GM12878 (cell line): ENCODE data around the gene GFPT1. TPM values are rescaled to one million over a fixed set of nuclear protein-coding genes. Genes with fewer than 3 reads are reported as not detected.

Experiments
- ATAC-seq: fragments of 200-7000 bp; cut with Tn5 transposase; 3 replicates; pipeline ENCODE4 v1.9.1; 2020; ENCODE audit warnings: mild to moderate bottlenecking, moderate library complexity
- BruUV-seq: library from RNA; stranded (reverse); fragments of 400-500 nt; replicated peaks from 2 replicates; lab custom pipeline; 2021; lab: Mats Ljungman, UMichigan
- CTCF ChIA-PET: fragments of 300-600 bp; sonication (Branson Sonifier 250); formaldehyde crosslinking; extraction: SDS; loops from one replicate; lab custom pipeline; 2021; ENCODE audit warnings: inconsistent platforms; lab: Yijun Ruan, JAX
- POLR2A ChIA-PET: fragments of 350-600 bp; formaldehyde crosslinking; extraction: SDS; loops from one replicate; lab custom pipeline; 2021; ENCODE audit warnings: inconsistent platforms; lab: Charles Lee
- RAD21 ChIA-PET: fragments of 300-600 bp; sonication (Branson Sonifier 250); formaldehyde crosslinking; loops from one replicate; lab custom pipeline; 2023; ENCODE audit warnings: antibody characterized with exemption; ENCODE audit not compliant: unreplicated experiment; lab: Charles Lee
- SMC1A ChIA-PET: fragments of 300-600 bp; sonication (Branson Sonifier 250); formaldehyde crosslinking; loops from one replicate; lab custom pipeline; 2023; ENCODE audit not compliant: unreplicated experiment, uncharacterized antibody; lab: Charles Lee
- DNase-seq: peaks from one replicate; pipeline ENCODE4 v3.0.0-alpha.2; 2011; ENCODE audit warnings: low read depth, low spot score
- FAIRE-seq: peaks from 3 replicates; lab custom pipeline; 2011; peaks lifted over from hg19 to GRCh38; lab: Jason Lieb, UNC
- H2AFZ ChIP-seq: 2 replicates; pipeline ENCODE4 v1.6.0; 2011; ENCODE audit warnings: low read depth, low read length, control low read depth; ENCODE audit not compliant: control insufficient read depth
- H3K27ac ChIP-seq: 2 replicates; pipeline ENCODE4 v1.5.1; 2011; ENCODE audit warnings: control low read depth; ENCODE audit not compliant: control insufficient read depth, insufficient read depth
- H3K27me3 ChIP-seq, 2 experiments: replicated peaks in 1 of 2; 2 replicates each; pipeline versions ENCODE4 v1.6.0 to v1.6.1; 2011; ENCODE audit warnings: low read length in 1 of 2; ENCODE audit not compliant: control insufficient read depth in 2 of 2, insufficient read depth in 2 of 2
- H3K36me3 ChIP-seq, 2 experiments: 2 replicates each; pipeline ENCODE4 v1.5.1; 2011; ENCODE audit warnings: low read length in 1 of 2; ENCODE audit not compliant: control insufficient read depth in 2 of 2, insufficient read depth in 2 of 2
- H3K4me1 ChIP-seq: 2 replicates; pipeline ENCODE4 v1.6.1; 2011; ENCODE audit warnings: mild to moderate bottlenecking, low read length, moderate library complexity, mixed read lengths; ENCODE audit not compliant: control insufficient read depth, insufficient read depth
- H3K4me2 ChIP-seq: 2 replicates; pipeline ENCODE4 v1.6.0; 2011; ENCODE audit warnings: control low read depth; ENCODE audit not compliant: control insufficient read depth, insufficient read depth
- H3K4me3 ChIP-seq: fragments of 200-600 bp; sonication (generic); 2 replicates; pipeline ENCODE4 v1.5.1; 2016
- H3K79me2 ChIP-seq: 2 replicates; pipeline ENCODE4 v1.6.0; 2011; ENCODE audit warnings: low read length; ENCODE audit not compliant: control insufficient read depth, insufficient read depth
- H3K9ac ChIP-seq: 2 replicates; pipeline ENCODE4 v1.8.0; 2011; ENCODE audit warnings: low read length, control low read depth, mixed read lengths; ENCODE audit not compliant: control insufficient read depth, insufficient read depth
- H3K9me3 ChIP-seq: replicated peaks from 3 replicates; pipeline ENCODE4 v1.5.1; 2011; ENCODE audit warnings: mild to moderate bottlenecking, low read length; ENCODE audit not compliant: control insufficient read depth, insufficient read depth
- H4K20me1 ChIP-seq: 2 replicates; pipeline ENCODE4 v1.6.0; 2011; ENCODE audit not compliant: control insufficient read depth, insufficient read depth
- CHD1 ChIP-seq: IDR thresholded peaks from 2 replicates; pipeline ENCODE4 v1.6.1; 2012; ENCODE audit warnings: low read depth, low read length, improper control_type of control experiment
- CHD4 ChIP-seq: fragments of 200-600 bp; sonication (generic); IDR thresholded peaks from 2 replicates; pipeline ENCODE4 v1.6.1; 2016; ENCODE audit warnings: mild to moderate bottlenecking
- EED ChIP-seq: sonication (generic); IDR thresholded peaks from 2 replicates; pipeline ENCODE4 v1.6.1; 2016; ENCODE audit warnings: antibody characterized with exemption, low read depth
- NFYA ChIP-seq: IDR thresholded peaks from 2 replicates; pipeline ENCODE4 v1.6.1; 2011; ENCODE audit warnings: low read depth, mild to moderate bottlenecking, low read length, improper control_type of control experiment, borderline replicate concordance
- SRF ChIP-seq, 2 experiments: IDR thresholded peaks; 2 replicates each; pipeline ENCODE4 v1.6.1; 2011; ENCODE audit warnings: low read depth in 2 of 2, low read length in 2 of 2, mild to moderate bottlenecking in 1 of 2, moderate library complexity in 1 of 2
- SUZ12 ChIP-seq: fragments of 200-600 bp; sonication (generic); IDR thresholded peaks from one replicate; pipeline ENCODE4 v1.6.1; 2018; ENCODE audit warnings: antibody characterized with exemption, mild to moderate bottlenecking; ENCODE audit not compliant: unreplicated experiment
- WRNIP1 ChIP-seq: IDR thresholded peaks from 2 replicates; pipeline ENCODE4 v1.6.1; 2011; ENCODE audit warnings: low read depth, low read length, improper control_type of control experiment, borderline replicate concordance
- WGBS: methylation state at CpG from one replicate; pipeline ENCODE4 v1.1.6; 2016; ENCODE audit warnings: low lambda C conversion rate; ENCODE audit not compliant: insufficient replicate concordance, insufficient coverage; ENCODE audit errors: missing lambda C conversion rate; 5-methylcytosine and 5-hydroxymethylcytosine counted together
- in situ Hi-C: fragments of 300-500 bp; cut with MboI; formaldehyde crosslinking; loops from 9 replicates; pipeline ENCODE4 v1.14.3; 2018; ENCODE audit warnings: mixed read lengths
- intact Hi-C: fragments of 100-400 bp; cut with micrococcal nuclease; formaldehyde crosslinking; loops from one replicate; pipeline ENCODE4 v1.14.2; 2022; ENCODE audit not compliant: unreplicated experiment
- polyA plus RNA-seq, 11 experiments: library from polyadenylated mRNA; depleted of rRNA in 4 of 11; unstranded in 6 of 11; stranded (reverse) in 5 of 11; fragments of >200 nt; fragmentation: Nextera tagmentation in 4 of 11; fragmentation: Illumina TruSeq in 1 of 11; extraction: Ambion mirVana in 4 of 11; extraction: Trizol in 1 of 11; gene quantifications; 1 replicate in 1 of 11; 2 replicates in 10 of 11; pipeline versions ENCODE4 v1.2.1 to v1.2.3, GENCODE V29; 2011 to 2016; ENCODE audit warnings: inconsistent platforms in 2 of 11, missing spikeins in 2 of 11, low read depth in 1 of 11
- total RNA-seq, 4 experiments: library from RNA; depleted of rRNA in 3 of 4; stranded (reverse); fragments of >200 nt in 3 of 4; fragmentation: Illumina TruSeq in 1 of 4; extraction: Trizol in 1 of 4; gene quantifications; 2 replicates each; pipeline versions ENCODE4 v1.2.1 to v1.2.3, GENCODE V29; 2013 to 2021

Gene GFPT1
- total and polyA plus RNA-seq, 10 of the 15 experiments (the other 5 are each of a cell fraction or from before 2014, with no cell fraction given) = 10.1 to 95.2 (median 24.5) TPM

- TF ChIP-seq EED = no peak
- no peak for TF ChIP-seq WRNIP1
- peak; percentile 40 for TF ChIP-seq SUZ12
- no peak for TF ChIP-seq CHD4
- peak in 1 of 2 experiments; percentile 11; a peak in 1 of 4 replicates for TF ChIP-seq SRF (IDR thresholded peaks at IDR 0.05; ENCODE audit: low read depth in 2 of 2, low read length in 2 of 2)
- no peak for TF ChIP-seq CHD1
- no peak for TF ChIP-seq NFYA
- Histone ChIP-seq H3K4me1 (0 out of 2 replicates have a peak, but pooled peaks cover 5% of the 10 kb centered on the region), H3K27me3 (peaks cover 4 to 18% of the 10 kb centered on the region in 2 experiments), H3K9me3 (no peaks in the 10 kb centered on the region; the same call in 2 of the 3 replicates), H4K20me1 (no peaks in the 10 kb centered on the region), H3K4me3 (peak overlapping the region; percentile 45; the same call in 1 of the 2 replicates), H3K27ac (no peak overlapping the region), H3K4me2 (peak overlapping the region; percentile 98), H3K9ac (no peak overlapping the region), H3K36me3 (no peaks in the 10 kb centered on the region), H3K79me2 (no peaks in the 10 kb centered on the region), H2AFZ (no peak overlapping the region)
- intact Hi-C loops = loop anchor here (2.0 to 5.0 kb wide), 3 partner anchors 294 to 839 kb away; partner anchors contain the start of genes ANTXR1, APLF and FBXO48
- in situ Hi-C loops = no loop called here
- 10% methylated on average over 31 of the region's 31 CpGs for WGBS
- no peak for ATAC-seq
- no peak for FAIRE-seq
- DNase-seq = no peak
- ChIA-PET CTCF (interaction anchor here (0.5 to 1.7 kb wide), 9 partner anchors 11 to 1108 kb away, joined by 3 to 7 read pairs (median 3); no protein-coding TSS in a partner anchor), POLR2A (no interaction called here), RAD21 (interaction anchor here (1.1 kb wide), 1 partner anchor 280 kb away, joined by 4 read pairs; no protein-coding TSS in a partner anchor), SMC1A (interaction anchor here (0.8 to 1.4 kb wide), 2 partner anchors 276 to 280 kb away, joined by 3 to 4 read pairs; no protein-coding TSS in a partner anchor)
- no TSS peak for BruUV-seq
Observed at GRCh38 chr2:69306393-69306821, 80.6 kb downstream of the GFPT1 start.
